ENCODE data around the gene PPP5C.

The PPP5C gene

DNA sequence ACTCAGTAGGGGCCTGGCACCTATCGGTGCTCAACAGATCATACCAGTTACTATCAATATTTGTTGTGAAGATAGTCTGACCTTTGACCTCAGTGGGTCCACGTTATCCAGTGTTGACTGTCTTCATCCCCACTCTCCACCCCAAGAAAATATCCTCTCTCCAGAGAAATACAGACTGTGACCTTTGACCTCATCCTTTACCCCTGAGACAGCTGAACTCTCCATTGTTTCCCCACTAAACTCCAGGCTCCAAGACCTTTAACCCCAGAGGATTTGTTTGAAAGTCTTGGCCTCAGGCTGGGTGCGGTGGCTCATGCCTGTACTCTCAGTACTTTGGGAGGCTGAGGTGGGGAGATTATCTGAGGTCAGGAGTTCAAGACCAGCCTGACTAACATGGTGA, 22.6 kb upstream of the PPP5C start:
- no peak for TF ChIP-seq FOXP2 (optimal IDR thresholded peaks at IDR 0.05; ENCODE audit: control extremely low read depth, extremely low read length, insufficient read depth)
- no peak for TF ChIP-seq POLR2AphosphoS5 (IDR thresholded peaks at IDR 0.05; ENCODE audit: borderline replicate concordance, low read depth, low read length)
- no peak for TF ChIP-seq EZH2 (IDR thresholded peaks at IDR 0.05)

GRCh38 chr19:46326608-46327007, 20.3 kb upstream of the PPP5C start:
- H3K9me3 ChIP-seq (ENCODE audit: low read depth, low read length), result peaks cover 3% of the 10 kb centered on the region; the same call in 1 of the 2 replicates
- no peak for TF ChIP-seq FOXP2 (optimal IDR thresholded peaks at IDR 0.05; ENCODE audit: control extremely low read depth, extremely low read length, insufficient read depth)
- peaks cover 27% of the 10 kb centered on the region; the same call in 1 of the 2 replicates for H3K36me3 ChIP-seq (ENCODE audit: insufficient read depth, low read length)

More for the DNA sequence above, 22.6 kb upstream of the PPP5C start:
- no peak for DNase-seq (ENCODE audit: low read depth, low spot score)
- H3K27ac ChIP-seq, result no peak overlapping the region
- H3K36me3 ChIP-seq (ENCODE audit: insufficient read depth, low read length), result peaks cover 25% of the 10 kb centered on the region; the same call in 1 of the 2 replicates
- H3K4me3 ChIP-seq, result no peak overlapping the region
- no peak overlapping the region for H3K9ac ChIP-seq (ENCODE audit: insufficient read length)
- H3K9me3 ChIP-seq (ENCODE audit: low read depth, low read length), result peaks cover 3% of the 10 kb centered on the region; the same call in 1 of the 2 replicates

DNA sequence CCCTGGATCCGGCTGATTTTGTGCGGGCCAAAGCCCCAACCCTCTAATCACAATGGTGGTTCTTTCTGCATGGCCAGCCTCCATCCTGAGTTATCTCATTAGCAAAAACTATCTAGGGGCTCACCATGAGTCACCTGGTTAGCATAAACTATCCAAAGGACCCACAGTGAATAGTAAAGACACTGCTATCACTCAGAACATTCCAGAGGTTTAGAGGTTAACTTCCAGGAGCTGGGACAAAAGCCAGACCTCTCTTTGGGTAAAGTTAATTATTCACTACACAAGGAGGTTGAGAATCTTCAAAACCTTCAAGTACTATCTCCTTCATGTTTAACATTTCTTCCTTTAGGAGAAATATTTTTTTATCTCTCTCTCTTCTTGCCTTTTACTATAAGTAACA, 18.8 kb upstream of the PPP5C start:
- Histone ChIP-seq H3K4me3 (no peak overlapping the region), H3K36me3 (ENCODE audit: insufficient read depth, low read length) (peaks cover 27% of the 10 kb centered on the region; the same call in 1 of the 2 replicates), H3K27ac (no peak overlapping the region), H3K9me3 (ENCODE audit: low read depth, low read length) (peaks cover 3% of the 10 kb centered on the region; the same call in 1 of the 2 replicates), H3K9ac (ENCODE audit: insufficient read length) (no peak overlapping the region)
- DNase-seq (ENCODE audit: low read depth, low spot score), result no peak
- TF ChIP-seq FOXP2 (optimal IDR thresholded peaks at IDR 0.05; ENCODE audit: control extremely low read depth, extremely low read length, insufficient read depth) (no peak), POLR2AphosphoS5 (IDR thresholded peaks at IDR 0.05; ENCODE audit: borderline replicate concordance, low read depth, low read length) (no peak), EZH2 (IDR thresholded peaks at IDR 0.05) (no peak)

More at GRCh38 chr19:46326608-46327007, 20.3 kb upstream of the PPP5C start:
- no peak overlapping the region for H3K27ac ChIP-seq
- no peak overlapping the region for H3K9ac ChIP-seq (ENCODE audit: insufficient read length)
- DNase-seq (ENCODE audit: low read depth, low spot score), result no peak
- H3K4me3 ChIP-seq, result no peak overlapping the region

- TF ChIP-seq EZH2 (IDR thresholded peaks at IDR 0.05) (no peak), POLR2AphosphoS5 (IDR thresholded peaks at IDR 0.05; ENCODE audit: borderline replicate concordance, low read depth, low read length) (no peak), FOXP2 (optimal IDR thresholded peaks at IDR 0.05; ENCODE audit: control extremely low read depth, extremely low read length, insufficient read depth) (no peak)
- H3K4me3 ChIP-seq, result no peak overlapping the region
- no peak overlapping the region for H3K27ac ChIP-seq
Observed at GRCh38 chr19:46330319-46330918, 16.5 kb upstream of the PPP5C start.

DNA sequence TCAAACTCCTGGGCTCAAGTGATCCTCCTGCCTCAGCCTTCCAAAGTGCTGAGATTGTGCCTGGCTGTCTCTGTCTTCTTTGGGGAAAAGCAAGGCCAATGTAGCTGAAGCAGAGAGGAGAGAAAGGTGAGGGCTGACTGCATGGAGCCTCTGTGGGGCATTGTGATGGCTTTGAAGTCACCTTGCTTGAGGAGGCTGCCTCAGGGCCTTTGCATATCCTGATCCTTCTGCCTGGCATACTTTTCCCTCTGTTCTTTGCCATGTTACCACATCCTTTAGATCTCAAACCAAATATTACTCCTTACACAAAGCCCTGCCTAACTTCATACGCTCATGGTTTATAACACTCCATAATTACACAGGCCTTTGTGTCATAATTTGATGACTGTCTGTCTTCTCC, 9.4 kb upstream of the PPP5C start:
- H3K4me3 ChIP-seq, result no peak overlapping the region
- no peak overlapping the region for H3K27ac ChIP-seq
- H3K9me3 ChIP-seq (ENCODE audit: low read depth, low read length), result no peaks in the 10 kb centered on the region
- no peaks in the 10 kb centered on the region for H3K36me3 ChIP-seq (ENCODE audit: insufficient read depth, low read length)
- no peak overlapping the region for H3K9ac ChIP-seq (ENCODE audit: insufficient read length)
- TF ChIP-seq POLR2AphosphoS5 (IDR thresholded peaks at IDR 0.05; ENCODE audit: borderline replicate concordance, low read depth, low read length), result no peak
- no peak for TF ChIP-seq EZH2 (IDR thresholded peaks at IDR 0.05)
- DNase-seq (ENCODE audit: low read depth, low spot score), result no peak

More at GRCh38 chr19:46330319-46330918, 16.5 kb upstream of the PPP5C start:
- Histone ChIP-seq H3K9ac (ENCODE audit: insufficient read length) (no peak overlapping the region), H3K9me3 (ENCODE audit: low read depth, low read length) (peaks cover 3% of the 10 kb centered on the region; the same call in 1 of the 2 replicates), H3K36me3 (ENCODE audit: insufficient read depth, low read length) (peaks cover 25% of the 10 kb centered on the region; the same call in 1 of the 2 replicates)
- no peak for DNase-seq (ENCODE audit: low read depth, low spot score)

- Histone ChIP-seq H3K9ac (ENCODE audit: insufficient read length) (no peak overlapping the region), H3K4me3 (no peak overlapping the region), H3K27ac (no peak overlapping the region), H3K9me3 (ENCODE audit: low read depth, low read length) (no peaks in the 10 kb centered on the region), H3K36me3 (ENCODE audit: insufficient read depth, low read length) (no peaks in the 10 kb centered on the region)
- no peak for DNase-seq (ENCODE audit: low read depth, low spot score)
- no peak for TF ChIP-seq POLR2AphosphoS5 (IDR thresholded peaks at IDR 0.05; ENCODE audit: borderline replicate concordance, low read depth, low read length)
- TF ChIP-seq EZH2 (IDR thresholded peaks at IDR 0.05), result no peak
- TF ChIP-seq FOXP2 (optimal IDR thresholded peaks at IDR 0.05; ENCODE audit: control extremely low read depth, extremely low read length, insufficient read depth), result no peak
Observed at GRCh38 chr19:46339446-46339845, 7.4 kb upstream of the PPP5C start.

- TF ChIP-seq POLR2AphosphoS5 (IDR thresholded peaks at IDR 0.05; ENCODE audit: borderline replicate concordance, low read depth, low read length), result no peak
- no peak for TF ChIP-seq EZH2 (IDR thresholded peaks at IDR 0.05)
- no peak for TF ChIP-seq FOXP2 (optimal IDR thresholded peaks at IDR 0.05; ENCODE audit: control extremely low read depth, extremely low read length, insufficient read depth)
- H3K27ac ChIP-seq, result no peak overlapping the region
- no peak overlapping the region for H3K9ac ChIP-seq (ENCODE audit: insufficient read length)
- no peak overlapping the region for H3K4me3 ChIP-seq
- no peak for DNase-seq (ENCODE audit: low read depth, low spot score)
- no peaks in the 10 kb centered on the region for H3K9me3 ChIP-seq (ENCODE audit: low read depth, low read length)
- no peaks in the 10 kb centered on the region for H3K36me3 ChIP-seq (ENCODE audit: insufficient read depth, low read length)
Observed at GRCh38 chr19:46340051-46340659, 6.7 kb upstream of the PPP5C start.

GRCh38 chr19:46341937-46342336, 5.0 kb upstream of the PPP5C start:
- DNase-seq (ENCODE audit: low read depth, low spot score), result no peak
- H3K9me3 ChIP-seq (ENCODE audit: low read depth, low read length), result no peaks in the 10 kb centered on the region
- no peaks in the 10 kb centered on the region for H3K36me3 ChIP-seq (ENCODE audit: insufficient read depth, low read length)
- TF ChIP-seq EZH2 (IDR thresholded peaks at IDR 0.05) (no peak), FOXP2 (optimal IDR thresholded peaks at IDR 0.05; ENCODE audit: control extremely low read depth, extremely low read length, insufficient read depth) (no peak), POLR2AphosphoS5 (IDR thresholded peaks at IDR 0.05; ENCODE audit: borderline replicate concordance, low read depth, low read length) (no peak)
- H3K9ac ChIP-seq (ENCODE audit: insufficient read length), result no peak overlapping the region
- H3K27ac ChIP-seq, result no peak overlapping the region
- H3K4me3 ChIP-seq, result no peak overlapping the region

Data from SK-N-MC (cell line).